Astrocyte of the hippocampus (primary cell): ENCODE data around the gene RPL13A.
A peak's percentile ranks its signal among the peaks of the same experiment; 100 is the strongest.

ENCODE experiments used
- DNase-seq: peaks from one replicate; pipeline ENCODE4 v3.0.0; 2011; ENCODE audit warnings: low read depth, low spot score

Gene RPL13A

GRCh38 chr19:49481020-49481683 lies 6.3 kb upstream of the RPL13A start:
- DNase-seq, result no peak

GRCh38 chr19:49486232-49486631 lies 1.2 kb upstream of the RPL13A start:
- no peak for DNase-seq

GRCh38 chr19:49486710-49487276 lies 615 bp upstream of the RPL13A start:
- DNase-seq, result no peak

- DNase-seq, result no peak
Observed at GRCh38 chr19:49488046-49488862, 846 bp downstream of the RPL13A start.

DNA sequence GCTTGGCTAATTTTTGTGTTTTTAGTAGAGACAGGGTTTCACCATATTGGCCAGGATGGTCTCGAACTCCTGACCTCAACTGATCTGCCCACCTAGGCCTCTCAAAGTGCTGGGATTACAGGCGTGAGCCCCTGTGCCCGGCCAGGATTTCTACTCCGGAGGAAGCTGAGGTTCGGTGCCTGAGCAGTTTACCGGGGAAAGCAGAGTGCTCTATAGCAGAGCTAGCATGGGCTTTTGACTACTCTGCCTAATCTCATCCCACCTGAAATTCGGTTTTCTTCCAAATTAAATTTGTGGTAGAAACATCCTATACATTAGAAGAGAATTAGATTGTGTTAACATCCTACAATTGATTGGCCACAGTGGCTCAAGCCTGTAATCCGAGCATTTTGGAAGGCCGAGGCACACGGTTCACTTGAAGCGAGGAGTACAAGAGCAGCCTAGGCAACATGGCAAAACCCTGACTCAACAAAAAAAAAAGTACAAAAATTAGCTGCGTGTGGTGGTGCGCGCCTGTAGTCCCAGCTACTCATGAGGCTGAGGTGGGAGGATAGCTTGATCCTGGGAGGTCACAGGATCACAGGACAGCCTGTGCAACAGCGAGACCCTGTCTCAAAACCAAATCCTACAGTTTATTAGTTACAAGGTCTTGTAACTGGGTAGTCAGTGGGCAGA lies 1.6 kb downstream of the RPL13A start:
- DNase-seq, result no peak

DNA sequence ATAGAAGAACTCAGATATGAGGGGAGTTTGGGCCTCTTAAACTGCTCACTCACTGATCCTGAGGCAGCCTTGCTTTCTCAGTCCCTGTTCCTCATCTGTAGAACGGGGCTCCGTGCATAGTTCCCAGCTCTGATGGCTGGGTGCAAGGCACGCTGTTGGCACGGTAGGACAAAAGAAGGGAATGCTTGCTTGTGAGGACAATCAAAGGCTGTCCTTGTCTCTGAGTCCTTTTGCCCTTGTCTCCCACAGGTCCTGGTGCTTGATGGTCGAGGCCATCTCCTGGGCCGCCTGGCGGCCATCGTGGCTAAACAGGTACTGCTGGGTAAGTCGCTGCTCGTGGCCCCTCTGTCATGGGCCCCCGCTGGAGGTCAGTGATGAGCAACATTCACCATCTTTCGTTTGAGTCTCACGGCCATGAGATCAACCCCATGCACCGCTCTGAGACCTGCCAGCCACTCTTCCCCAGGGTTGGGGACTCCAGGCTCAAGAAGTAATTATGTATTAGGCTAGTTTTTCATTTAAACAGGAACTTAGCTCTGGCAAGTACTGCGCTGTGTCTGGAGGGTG lies 2.3 kb downstream of the RPL13A start:
- DNase-seq, result no peak

DNA sequence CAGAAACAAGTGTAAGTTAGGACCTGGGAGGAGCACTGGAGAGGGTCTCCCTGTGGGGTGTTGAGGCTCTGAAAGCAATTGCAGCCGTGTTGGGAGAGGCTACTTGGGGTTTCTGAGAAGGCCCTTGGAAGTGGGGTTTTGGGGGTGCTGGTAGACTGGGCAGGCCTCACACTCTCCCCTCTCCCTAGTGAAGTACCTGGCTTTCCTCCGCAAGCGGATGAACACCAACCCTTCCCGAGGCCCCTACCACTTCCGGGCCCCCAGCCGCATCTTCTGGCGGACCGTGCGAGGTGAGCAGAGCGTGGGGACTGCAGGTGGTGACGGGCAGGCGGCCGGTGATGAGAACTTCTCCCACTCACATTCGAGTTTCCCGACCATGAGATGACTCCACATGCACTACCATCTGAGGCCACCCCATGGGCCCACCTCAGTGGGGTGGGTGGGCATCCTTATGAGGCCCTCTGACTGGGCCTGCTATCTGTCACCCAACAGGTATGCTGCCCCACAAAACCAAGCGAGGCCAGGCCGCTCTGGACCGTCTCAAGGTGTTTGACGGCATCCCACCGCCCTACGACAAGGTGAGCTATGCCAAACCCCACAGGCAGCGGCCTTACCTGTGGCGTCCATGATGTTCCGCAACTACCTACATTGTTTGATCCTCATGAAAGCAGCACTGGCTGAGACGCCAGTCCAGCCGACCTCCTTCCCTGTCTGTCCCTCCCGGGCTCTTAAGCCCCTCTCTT lies 3.0 kb downstream of the RPL13A start:
- no peak for DNase-seq

DNA sequence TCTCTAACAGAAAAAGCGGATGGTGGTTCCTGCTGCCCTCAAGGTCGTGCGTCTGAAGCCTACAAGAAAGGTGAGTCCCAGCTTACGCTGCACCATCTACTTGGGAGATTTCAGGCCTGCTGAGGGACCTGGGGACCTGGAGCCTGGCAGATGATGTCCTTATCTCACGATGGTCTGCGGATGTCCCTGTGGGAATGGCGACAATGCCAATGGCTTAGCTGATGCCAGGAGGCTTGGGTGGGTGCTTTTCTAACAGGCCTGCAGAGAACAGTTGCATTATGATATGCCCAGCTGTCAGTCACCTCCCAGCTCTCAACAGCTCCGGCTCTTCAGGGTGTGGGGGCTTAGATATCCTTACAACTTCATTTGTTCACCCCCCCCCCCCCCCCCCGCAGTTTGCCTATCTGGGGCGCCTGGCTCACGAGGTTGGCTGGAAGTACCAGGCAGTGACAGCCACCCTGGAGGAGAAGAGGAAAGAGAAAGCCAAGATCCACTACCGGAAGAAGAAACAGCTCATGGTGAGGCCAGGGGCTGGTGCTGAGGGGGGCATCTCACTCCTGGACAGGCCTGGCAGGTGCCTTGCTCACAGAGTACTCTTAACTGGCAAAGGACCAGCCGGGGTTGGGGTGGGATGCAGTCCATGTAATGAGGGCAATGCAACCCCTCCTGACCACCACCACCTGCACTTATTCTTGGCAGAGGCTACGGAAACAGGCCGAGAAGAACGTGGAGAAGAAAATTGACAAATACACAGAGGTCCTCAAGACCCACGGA lies 3.8 kb downstream of the RPL13A start:
- no peak for DNase-seq

DNA sequence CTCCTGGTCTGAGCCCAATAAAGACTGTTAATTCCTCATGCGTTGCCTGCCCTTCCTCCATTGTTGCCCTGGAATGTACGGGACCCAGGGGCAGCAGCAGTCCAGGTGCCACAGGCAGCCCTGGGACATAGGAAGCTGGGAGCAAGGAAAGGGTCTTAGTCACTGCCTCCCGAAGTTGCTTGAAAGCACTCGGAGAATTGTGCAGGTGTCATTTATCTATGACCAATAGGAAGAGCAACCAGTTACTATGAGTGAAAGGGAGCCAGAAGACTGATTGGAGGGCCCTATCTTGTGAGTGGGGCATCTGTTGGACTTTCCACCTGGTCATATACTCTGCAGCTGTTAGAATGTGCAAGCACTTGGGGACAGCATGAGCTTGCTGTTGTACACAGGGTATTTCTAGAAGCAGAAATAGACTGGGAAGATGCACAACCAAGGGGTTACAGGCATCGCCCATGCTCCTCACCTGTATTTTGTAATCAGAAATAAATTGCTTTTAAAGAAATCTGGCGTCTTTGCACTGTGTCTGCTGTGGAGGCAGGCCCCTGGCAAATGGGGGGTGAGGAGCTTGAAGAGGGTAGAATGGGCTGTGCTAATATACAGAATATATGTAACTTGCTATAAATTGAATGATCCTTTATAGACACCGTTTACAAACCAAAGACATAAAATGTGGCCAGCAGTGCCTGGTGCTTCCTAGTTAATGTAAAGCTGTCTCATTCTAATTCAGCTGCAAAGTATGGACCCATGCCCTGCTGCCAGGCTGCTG lies 4.6 kb downstream of the RPL13A start:
- DNase-seq, result no peak

DNA sequence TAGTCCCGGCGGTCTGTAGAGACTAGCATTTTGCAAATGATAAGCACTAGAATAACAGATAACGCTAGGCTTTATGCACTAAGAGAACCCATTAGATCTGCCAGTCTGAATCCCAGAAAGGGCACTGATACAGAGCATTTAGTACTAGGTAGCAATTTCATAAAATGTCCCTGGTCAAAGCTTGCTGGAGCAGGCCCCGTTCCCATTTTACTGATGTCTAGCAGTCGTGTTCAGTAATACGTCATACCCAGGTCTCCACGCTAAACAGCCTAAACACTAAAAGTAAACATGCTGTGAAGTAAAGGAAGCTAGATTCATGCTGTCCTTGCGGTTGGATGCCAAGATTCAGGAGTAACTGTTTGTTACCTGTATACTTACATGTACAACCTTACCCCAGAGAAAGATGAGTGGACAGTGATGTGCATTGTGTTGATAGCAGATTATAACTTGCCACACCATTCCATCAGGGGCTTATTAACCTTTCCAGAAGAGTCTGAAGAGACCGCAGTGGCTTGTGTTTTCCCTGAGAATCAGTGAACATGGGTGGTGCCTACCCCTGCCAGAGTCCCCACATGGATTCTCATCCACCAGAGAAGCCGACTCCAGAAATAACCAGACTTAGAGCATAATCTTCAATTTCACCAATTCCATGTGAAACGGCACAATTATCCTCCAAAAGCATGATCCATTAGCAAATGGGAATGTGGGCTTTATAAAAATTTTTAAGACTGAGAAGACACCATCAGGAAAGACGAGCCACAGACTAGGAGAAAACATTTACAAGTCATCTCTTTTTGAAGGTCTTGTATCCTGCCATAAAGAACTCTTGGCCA lies 5.4 kb downstream of the RPL13A start:
- no peak for DNase-seq

DNA sequence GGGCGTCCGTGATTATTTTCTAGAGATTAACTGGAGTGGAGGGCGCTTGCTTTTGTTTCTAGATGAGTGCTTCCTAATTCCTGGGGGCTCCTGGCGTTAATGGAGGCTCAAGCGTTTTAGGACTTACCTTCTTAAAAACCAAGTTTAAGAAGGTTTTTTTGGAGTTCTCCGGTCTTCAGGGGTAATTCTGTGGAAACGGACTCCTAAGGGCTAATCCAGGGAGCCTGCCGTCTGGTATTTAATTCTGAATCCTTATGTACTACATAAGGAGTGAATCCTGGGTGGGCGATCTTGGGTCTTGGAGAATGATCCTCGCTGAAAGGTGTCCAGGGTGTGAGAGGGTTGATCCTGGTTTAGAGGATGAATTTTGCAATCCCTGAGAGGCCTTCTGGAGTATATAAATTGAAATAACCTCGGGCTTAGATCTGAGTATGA lies 9.2 kb downstream of the RPL13A start:
- no peak for DNase-seq

DNA sequence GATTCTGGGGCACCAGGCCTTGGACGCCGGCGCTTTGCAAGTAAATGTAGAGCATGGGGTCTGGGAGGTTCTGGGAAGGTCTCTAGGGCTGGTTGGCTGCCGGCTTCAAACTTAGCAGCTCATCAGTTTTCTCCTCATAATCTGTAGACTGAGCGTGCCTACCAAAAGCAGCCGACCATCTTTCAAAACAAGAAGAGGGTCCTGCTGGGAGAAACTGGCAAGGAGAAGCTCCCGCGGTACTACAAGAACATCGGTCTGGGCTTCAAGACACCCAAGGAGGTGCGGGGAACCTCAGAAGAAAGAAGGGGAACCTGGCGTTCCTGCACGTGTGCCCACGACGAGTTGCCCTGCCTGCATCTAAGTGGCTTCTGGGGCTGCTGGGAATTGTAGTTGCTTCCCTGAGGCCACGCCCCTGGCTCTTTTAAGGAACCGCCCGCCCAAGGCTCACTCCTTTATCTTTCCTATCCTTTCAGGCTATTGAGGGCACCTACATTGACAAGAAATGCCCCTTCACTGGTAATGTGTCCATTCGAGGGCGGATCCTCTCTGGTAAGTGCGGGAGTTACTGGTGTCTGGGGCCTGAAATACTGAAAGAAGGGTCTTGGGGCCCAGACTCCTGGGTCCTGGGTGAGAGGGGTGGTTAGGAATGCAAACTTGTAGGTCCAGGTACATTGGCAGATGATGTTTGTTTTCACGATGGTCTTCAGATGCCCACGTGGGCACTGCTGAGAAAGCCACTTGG lies 9.8 kb downstream of the RPL13A start:
- peak; percentile 71 for DNase-seq

- DNase-seq, result no peak
Observed at GRCh38 chr19:49497789-49498103, 10.3 kb downstream of the RPL13A start.

GRCh38 chr19:49498475-49498874 lies 11.1 kb downstream of the RPL13A start:
- no peak for DNase-seq

- DNase-seq, result no peak
Observed at GRCh38 chr19:49499030-49499670, 11.7 kb downstream of the RPL13A start.

GRCh38 chr19:49502866-49503581 lies 15.6 kb downstream of the RPL13A start:
- peak; percentile 79 for DNase-seq

- no peak for DNase-seq
Observed at GRCh38 chr19:49503582-49503962, 16.2 kb downstream of the RPL13A start.
